ENCODE data around the gene BAG5. TPM values are rescaled to one million over a fixed set of nuclear protein-coding genes. Genes with fewer than 3 reads are reported as not detected.

The BAG5 gene
- total and polyA plus RNA-seq, 2 of the 8 experiments (the other 6 are each of a cell fraction or from before 2014, with no cell fraction given): 7.4 to 29.5 TPM

- no peak overlapping the region for H2BK120ac ChIP-seq (replicated peaks; ENCODE audit: low read depth, low read length)
- H3K23me2 ChIP-seq (ENCODE audit: low read depth, low read length): peaks cover 7% of the 10 kb centered on the region; the same call in 1 of the 2 replicates
- H3K27me3 ChIP-seq (replicated peaks in 1 of 4; ENCODE audit: control insufficient read depth in 3 of 4, extremely low read depth in 1 of 4, insufficient read depth in 3 of 4, low read length in 3 of 4): no peaks in the 10 kb centered on the region; a peak in 2 of 7 replicates
- ChIA-PET CTCF (ENCODE audit: partially characterized antibody) (interaction anchor here (12.5 to 28.8 kb wide), 2 partner anchors 12 to 25 kb away, joined by 230 to 921 read pairs; partner anchors contain the start of gene CKB), POLR2A (ENCODE audit: partially characterized antibody) (interaction anchor here (1.8 to 29.8 kb wide), 3 partner anchors 7 to 20 kb away, joined by 4 to 844 read pairs (median 140); partner anchors contain the start of gene CKB)
- no peak overlapping the region for H2BK15ac ChIP-seq (ENCODE audit: low read length)
- no peak overlapping the region for H4K5ac ChIP-seq (ENCODE audit: insufficient read length, low read depth, low read length)
- DNase-seq (ENCODE audit: low read depth in 1 of 2, low spot score in 2 of 2) (no peak), FAIRE-seq (no peak)
- H2BK20ac ChIP-seq (ENCODE audit: low read length): no peak overlapping the region
- H3K56ac ChIP-seq (replicated peaks; ENCODE audit: insufficient read length, low read depth, low read length): no peak overlapping the region
- H4K91ac ChIP-seq (replicated peaks; ENCODE audit: insufficient read length, low read length): no peak overlapping the region
- no peak overlapping the region for H3K27ac ChIP-seq (ENCODE audit: low read depth, low read length)
- H3K18ac ChIP-seq (ENCODE audit: extremely low read depth, low read length): no peak overlapping the region
- peaks cover 24% of the 10 kb centered on the region for H3K79me1 ChIP-seq (ENCODE audit: low read depth, low read length)
- H4K8ac ChIP-seq (ENCODE audit: extremely low read depth, insufficient read depth, low read length): no peak overlapping the region
- no peak overlapping the region for H3K4ac ChIP-seq (replicated peaks; ENCODE audit: insufficient read length, low read depth, low read length)
- H3K4me2 ChIP-seq (ENCODE audit: insufficient read depth in 1 of 2, low read depth in 2 of 2, low read length in 2 of 2): no peak overlapping the region
- H3K9ac ChIP-seq (replicated peaks in 1 of 4; ENCODE audit: extremely low read depth in 1 of 4, low read depth in 3 of 4, low read length in 3 of 4): no peak overlapping the region
- H2BK12ac ChIP-seq (ENCODE audit: low read depth, low read length): no peak overlapping the region
- peaks cover 13 to 49% of the 10 kb centered on the region in 2 experiments for H4K20me1 ChIP-seq (replicated peaks in 1 of 2; ENCODE audit: control insufficient read depth in 1 of 2, insufficient read depth in 2 of 2, low read length in 2 of 2)
- H2AFZ ChIP-seq (ENCODE audit: low read length): no peak overlapping the region
- H3K4me1 ChIP-seq (replicated peaks in 1 of 4; ENCODE audit: control insufficient read depth in 3 of 4, insufficient read depth in 4 of 4, low read length in 3 of 4): peaks cover 0 to 7% (median 6%) of the 10 kb centered on the region in 4 experiments; a peak in 6 of 7 replicates
- H3K9me3 ChIP-seq (ENCODE audit: insufficient read depth in 2 of 2, low read depth in 1 of 2, low read length in 1 of 2): no peaks in the 10 kb centered on the region
- no peak overlapping the region for H2BK5ac ChIP-seq (ENCODE audit: low read depth, low read length)
- no peak overlapping the region for H2AK5ac ChIP-seq (ENCODE audit: low read depth, low read length)
- peaks cover 0 to 17% (median 1%) of the 10 kb centered on the region in 4 experiments; a peak in 3 of 8 replicates for H3K36me3 ChIP-seq (ENCODE audit: control insufficient read depth in 2 of 4, insufficient read depth in 4 of 4, low read length in 3 of 4)
- H3K79me2 ChIP-seq (ENCODE audit: control insufficient read depth in 1 of 2, insufficient read depth in 2 of 2, low read length in 2 of 2): peaks cover 5 to 20% of the 10 kb centered on the region in 2 experiments; a peak in 3 of 4 replicates
- no peak for TF ChIP-seq CREB1 (IDR thresholded peaks at IDR 0.05)
- no peak for TF ChIP-seq TAF7 (optimal IDR thresholded peaks at IDR 0.05; ENCODE audit: borderline replicate concordance, low read depth, low read length)
- TF ChIP-seq POLR2AphosphoS5 (IDR thresholded peaks at IDR 0.05; ENCODE audit: low read depth, low read length): no peak
- TF ChIP-seq RXRA (IDR thresholded peaks at IDR 0.05; ENCODE audit: insufficient read depth, low read depth, low read length): no peak
- no peak for TF ChIP-seq SAP30 (IDR thresholded peaks at IDR 0.05; ENCODE audit: insufficient read depth, insufficient replicate concordance, low read length)
- no peak for TF ChIP-seq SIRT6 (IDR thresholded peaks at IDR 0.05; ENCODE audit: low read length)
- TF ChIP-seq BACH1 (IDR thresholded peaks at IDR 0.05; ENCODE audit: low read length): no peak
- no peak for TF ChIP-seq RAD21 (IDR thresholded peaks at IDR 0.05 in 1 of 2, conservative IDR thresholded peaks at IDR 0.05 in 1 of 2; ENCODE audit: low read depth in 2 of 2, low read length in 2 of 2)
- no peak for TF ChIP-seq NANOG (IDR thresholded peaks at IDR 0.05; ENCODE audit: insufficient read depth, low read depth, low read length, poor library complexity, severe bottlenecking)
- no peak for TF ChIP-seq PHF8 (conservative IDR thresholded peaks at IDR 0.05; ENCODE audit: low read depth, low read length)
- no peak for TF ChIP-seq SP2 (IDR thresholded peaks at IDR 0.05; ENCODE audit: low read length)
- TF ChIP-seq HDAC6 (IDR thresholded peaks at IDR 0.05; ENCODE audit: low read depth, low read length): no peak
- no peak for TF ChIP-seq SP1 (IDR thresholded peaks at IDR 0.05; ENCODE audit: low read depth, low read length)
- no peak for TF ChIP-seq SRF (IDR thresholded peaks at IDR 0.05; ENCODE audit: low read depth, low read length)
- H3K14ac ChIP-seq (ENCODE audit: insufficient read length): no peak overlapping the region
- 96% methylated on average over 24 of the region's 25 CpGs; no CpG with 5 or more reads in 1 of the 2 experiments for WGBS, 2 experiments (ENCODE audit: extremely low coverage in 1 of 2, insufficient coverage in 1 of 2, insufficient read length in 1 of 2, insufficient replicate concordance in 2 of 2, low coverage in 1 of 2, low lambda C conversion rate in 2 of 2, missing lambda C conversion rate in 1 of 2)
- H3K23ac ChIP-seq (ENCODE audit: insufficient read length): no peak overlapping the region
- no peak overlapping the region for H3K4me3 ChIP-seq (ENCODE audit: extremely low read depth in 1 of 4, insufficient read depth in 2 of 4, low read depth in 3 of 4, low read length in 4 of 4)
Observed at GRCh38 chr14:103533999-103534575, 28.4 kb downstream of the BAG5 start.

Measured in H1 (cell line).